K562 (cell line): ENCODE measurements around the gene TAAR9. TPM values are rescaled to one million over a fixed set of nuclear protein-coding genes. Genes with fewer than 3 reads are reported as not detected.
"Not testable (repeated sequence)": the region's sequence is repeated elsewhere in the genome, so short reads cannot be mapped to it uniquely, and the experiment has no call there.

Source experiments
- ATAC-seq: fragments of 200-7000 bp; cut with Tn5 transposase; 3 replicates; pipeline ENCODE4 v1.9.1; 2020; ENCODE audit warnings: moderate library complexity
- BruUV-seq: library from RNA; stranded (reverse); fragments of 400-500 nt; replicated peaks from 2 replicates; lab custom pipeline; 2021; lab: Mats Ljungman, UMichigan
- CTCF ChIA-PET: fragments of 300-600 bp; formaldehyde crosslinking; extraction: SDS; loops from one replicate; lab custom pipeline; 2021; ENCODE audit warnings: low intra/inter-chr PET ratio; lab: Yijun Ruan, JAX
- POLR2A ChIA-PET: fragments of 300-600, 350-650 bp; sonication (Branson Sonifier 250); formaldehyde crosslinking; extraction: SDS; loops from one replicate; lab custom pipeline; 2021; ENCODE audit warnings: antibody characterized with exemption, inconsistent platforms; lab: Yijun Ruan, JAX
- DNase-seq, 4 experiments: peaks; one replicate each; pipeline versions ENCODE4 v3.0.0 to v3.0.0-alpha.2; 2011 to 2018; ENCODE audit warnings: low spot score in 3 of 4, mixed read lengths in 3 of 4; ENCODE audit errors: extremely low read depth in 1 of 4
- FAIRE-seq: peaks from 2 replicates; lab custom pipeline; 2011; peaks lifted over from hg19 to GRCh38; lab: Jason Lieb, UNC
- H2AFZ ChIP-seq: 2 replicates; pipeline ENCODE4 v1.6.0; 2011; ENCODE audit warnings: low read depth, low read length, control low read depth, inconsistent platforms
- H3K27ac ChIP-seq: fragments of 200-600 bp; 3 replicates; pipeline ENCODE4 v1.8.0; 2011; ENCODE audit warnings: low read depth, mild to moderate bottlenecking, control low read depth, inconsistent platforms, low read length, moderate library complexity, mixed read lengths; ENCODE audit errors: extremely low read depth
- H3K27me3 ChIP-seq, 2 experiments: fragments of 300-600 bp in 1 of 2; 2 replicates in 1 of 2; 3 replicates in 1 of 2; pipeline versions ENCODE4 v1.6.0 to v1.8.0; 2011; ENCODE audit warnings: inconsistent platforms in 2 of 2, low read length in 2 of 2, mild to moderate bottlenecking in 1 of 2, mixed read lengths in 1 of 2, moderate library complexity in 1 of 2; ENCODE audit not compliant: control insufficient read depth in 2 of 2, insufficient read depth in 2 of 2
- H3K36me3 ChIP-seq: fragments of 300-600 bp; 3 replicates; pipeline ENCODE4 v1.8.0; 2011; ENCODE audit warnings: mild to moderate bottlenecking, low read length, inconsistent platforms; ENCODE audit not compliant: control insufficient read depth, insufficient read depth
- H3K4me1 ChIP-seq, 2 experiments: fragments of 200-600 bp in 1 of 2; replicated peaks in 1 of 2; 2 replicates in 1 of 2; 3 replicates in 1 of 2; pipeline versions ENCODE4 v1.5.1 to v1.8.0; 2011; ENCODE audit warnings: inconsistent platforms in 2 of 2, low read length in 2 of 2, mild to moderate bottlenecking in 1 of 2, mixed read lengths in 1 of 2, moderate library complexity in 1 of 2; ENCODE audit not compliant: control insufficient read depth in 2 of 2, insufficient read depth in 2 of 2
- H3K4me2 ChIP-seq: 2 replicates; pipeline ENCODE4 v1.6.1; 2011; ENCODE audit warnings: low read length, control low read depth, inconsistent platforms, mixed read lengths; ENCODE audit not compliant: insufficient read depth
- H3K4me3 ChIP-seq: fragments of 200-600 bp; sonication (generic), shearing (Covaris generic); 2 replicates; pipeline ENCODE4 v1.5.1; 2016; ENCODE audit warnings: control low read depth, inconsistent platforms
- H3K79me2 ChIP-seq: fragments of 200-600 bp; 3 replicates; pipeline ENCODE4 v1.8.0; 2011; ENCODE audit warnings: low read length, inconsistent platforms; ENCODE audit not compliant: control insufficient read depth, insufficient read depth
- H3K9ac ChIP-seq, 2 experiments: 2 replicates each; pipeline versions ENCODE4 v1.6.0 to v1.6.1; 2011; ENCODE audit warnings: low read depth in 2 of 2, low read length in 2 of 2, control low read depth in 1 of 2, inconsistent platforms in 1 of 2, mild to moderate bottlenecking in 1 of 2, mixed read lengths in 1 of 2; ENCODE audit not compliant: insufficient read depth in 1 of 2
- H3K9me1 ChIP-seq: one replicate; pipeline ENCODE4 v1.6.0; 2011; ENCODE audit warnings: inconsistent platforms, mild to moderate bottlenecking, low read length, moderate library complexity; ENCODE audit not compliant: control insufficient read depth, insufficient read depth
- H3K9me3 ChIP-seq: replicated peaks from 2 replicates; pipeline ENCODE4 v1.5.1; 2011; ENCODE audit warnings: low read depth, low read length, inconsistent platforms; ENCODE audit not compliant: control insufficient read depth, insufficient read depth
- H4K20me1 ChIP-seq: replicated peaks from 2 replicates; pipeline ENCODE4 v1.6.1; 2011; ENCODE audit warnings: low read length, inconsistent platforms, mixed read lengths; ENCODE audit not compliant: control insufficient read depth, insufficient read depth
- DDX20 ChIP-seq: fragments of 450-650 bp; IDR thresholded peaks from 2 replicates; pipeline ENCODE4 v1.6.1; 2016; ENCODE audit warnings: missing genetic modification characterization, low read depth, mild to moderate bottlenecking, missing compliant biosample characterization, moderate library complexity
- GTF2E2 ChIP-seq: fragments of 200-800 bp; sonication (Bioruptor generic); IDR thresholded peaks from 2 replicates; pipeline ENCODE4 v1.6.1; 2016; ENCODE audit warnings: missing genetic modification characterization, missing compliant biosample characterization
- HDAC3 ChIP-seq: fragments of 450-650 bp; IDR thresholded peaks from 2 replicates; pipeline ENCODE4 v1.6.1; 2018; ENCODE audit warnings: borderline replicate concordance, mild to moderate bottlenecking, moderate library complexity; ENCODE audit not compliant: partially characterized antibody
- HMG20B ChIP-seq: fragments of 250-450 bp; sonication (Bioruptor Pico); IDR thresholded peaks from 2 replicates; pipeline ENCODE4 v1.5.0; 2021; ENCODE audit warnings: mild to moderate bottlenecking
- KDM2B ChIP-seq: fragments of 250-450 bp; sonication (Bioruptor Pico); IDR thresholded peaks from 2 replicates; pipeline ENCODE4 v1.8.0; 2021; ENCODE audit warnings: mild to moderate bottlenecking, moderate library complexity
- MXI1 ChIP-seq: IDR thresholded peaks from 2 replicates; pipeline ENCODE4 v1.6.1; 2011; ENCODE audit warnings: low read depth, mild to moderate bottlenecking, improper control_type of control experiment, low read length
- POLR2G ChIP-seq: fragments of 200-400 bp; formaldehyde crosslinking; IDR thresholded peaks from 2 replicates; pipeline ENCODE4 v1.6.1; 2017; ENCODE audit warnings: low read depth, mild to moderate bottlenecking, antibody characterized with exemption, low read length, moderate library complexity
- RBM22 ChIP-seq: fragments of 200-400 bp; formaldehyde crosslinking; IDR thresholded peaks from 2 replicates; pipeline ENCODE4 v1.6.1; 2018; ENCODE audit warnings: low read length, low read depth; ENCODE audit not compliant: poor library complexity, severe bottlenecking
- RBM34 ChIP-seq: fragments of 200-400 bp; formaldehyde crosslinking; IDR thresholded peaks from 2 replicates; pipeline ENCODE4 v1.6.1; 2018; ENCODE audit warnings: low read length, borderline replicate concordance; ENCODE audit not compliant: insufficient read depth
- SMAD1 ChIP-seq: fragments of 150-350 bp; IDR thresholded peaks from 2 replicates; pipeline ENCODE4 v1.6.1; 2014; ENCODE audit warnings: low read length, low read depth; ENCODE audit not compliant: partially characterized antibody
- SMARCE1 ChIP-seq: fragments of 450-650 bp; IDR thresholded peaks from 2 replicates; pipeline ENCODE4 v1.7.1; 2016; ENCODE audit warnings: mild to moderate bottlenecking
- ZNF146 ChIP-seq: IDR thresholded peaks from one replicate; pipeline ENCODE4 v1.6.1; 2018; ENCODE audit warnings: missing compliant biosample characterization; ENCODE audit not compliant: unreplicated experiment
- WGBS: fragments of 100-300 bp; shearing (Covaris generic); methylation state at CpG from one replicate; pipeline ENCODE4 v1.1.6; 2016; ENCODE audit warnings: low coverage, mixed read lengths; ENCODE audit not compliant: insufficient coverage; ENCODE audit errors: missing lambda C conversion rate; 5-methylcytosine and 5-hydroxymethylcytosine counted together
- in situ Hi-C: fragments of 300-500 bp; cut with MboI; formaldehyde crosslinking; loops from 4 replicates; pipeline ENCODE4 v1.15.0; 2018; ENCODE audit warnings: inconsistent platforms, mixed read lengths
- intact Hi-C: fragments of 100-400 bp; cut with micrococcal nuclease; formaldehyde crosslinking; loops from 2 replicates; pipeline ENCODE4 v1.14.2; 2022
- polyA plus RNA-seq, 8 experiments: library from polyadenylated mRNA; depleted of rRNA in 4 of 8; stranded (reverse) in 5 of 8; unstranded in 3 of 8; fragments of >200 nt; fragmentation: Nextera tagmentation in 2 of 8; fragmentation: Illumina TruSeq in 1 of 8; extraction: Ambion mirVana in 2 of 8; extraction: Trizol in 1 of 8; gene quantifications; 2 replicates each; pipeline versions ENCODE4 v1.2.1 to v1.2.3, GENCODE V29; 2011 to 2014; ENCODE audit warnings: inconsistent platforms in 1 of 8, missing spikeins in 1 of 8
- total RNA-seq, 7 experiments: library from RNA; depleted of rRNA in 6 of 7; stranded (reverse); fragments of >200 nt in 6 of 7; fragmentation: Illumina TruSeq in 2 of 7; extraction: Trizol in 2 of 7; gene quantifications; 2 replicates each; pipeline versions ENCODE4 v1.2.1 to v1.2.3, GENCODE V29; 2011 to 2021; ENCODE audit warnings: low replicate concordance in 1 of 7
- TF ChIP-seq, protein P1 (sequence below): fragments of 250-450 bp; sonication (Bioruptor Pico); IDR thresholded peaks from 2 replicates; pipeline ENCODE4 v1.6.1; 2021; ENCODE audit warnings: mild to moderate bottlenecking
- TF ChIP-seq, protein P2 (sequence below): fragments of 450-650 bp; IDR thresholded peaks from 2 replicates; pipeline ENCODE4 v1.6.1; 2016; ENCODE audit warnings: missing biosample characterization, missing genetic modification characterization

TAAR9 gene
- total and polyA plus RNA-seq, 9 of the 15 experiments (the other 6 are each of a cell fraction or from before 2014, with no cell fraction given) = not detected

GRCh38 chr6:132560087-132560486 lies 22.0 kb downstream of the TAAR9 start:
- H3K4me1 ChIP-seq, H2AFZ ChIP-seq, H3K9me1 ChIP-seq, H3K27me3 ChIP-seq, BruUV-seq, intact Hi-C loops, H3K79me2 ChIP-seq, H3K27ac ChIP-seq, DNase-seq, CTCF ChIA-PET, in situ Hi-C loops, H3K9ac ChIP-seq, H3K4me2 ChIP-seq, H4K20me1 ChIP-seq, ATAC-seq, FAIRE-seq, H3K9me3 ChIP-seq, H3K4me3 ChIP-seq, H3K36me3 ChIP-seq: not testable (repeated sequence)
- 0% methylated on average over 3 of the region's 3 CpGs for WGBS
- TF ChIP-seq ZNF146 = peak; percentile 53
- POLR2A ChIA-PET = interaction anchor here (0.6 kb wide), 1 partner anchor 1788 kb away, joined by 3 read pairs; no protein-coding TSS in a partner anchor

DNA sequence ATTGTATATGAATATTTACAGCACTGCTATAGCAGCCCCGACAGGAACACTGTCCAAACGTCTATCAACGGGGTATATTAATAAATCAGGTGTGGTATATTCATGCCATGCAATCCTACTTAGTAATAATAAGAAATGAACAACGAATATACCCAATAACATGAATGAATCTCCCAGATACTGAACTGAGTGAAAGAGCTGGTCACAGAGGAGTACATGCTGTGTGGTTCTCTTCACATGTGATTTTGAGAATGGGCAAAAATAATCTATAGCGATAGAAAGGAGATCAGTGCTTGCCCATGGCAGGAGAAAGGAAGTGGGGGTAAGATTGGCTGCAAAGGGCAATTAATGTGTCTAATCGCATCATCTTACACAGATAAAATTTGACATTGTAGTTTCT lies 28.3 kb downstream of the TAAR9 start:
- Histone ChIP-seq H3K4me3 (no peak overlapping the region), H3K4me1 (no peaks in the 10 kb centered on the region), H3K9ac (no peak overlapping the region), H3K9me3 (no peaks in the 10 kb centered on the region), H3K9me1 (no peaks in the 10 kb centered on the region), H3K27ac (no peak overlapping the region), H2AFZ (no peak overlapping the region), H4K20me1 (no peaks in the 10 kb centered on the region), H3K27me3 (peaks cover 0 to 7% of the 10 kb centered on the region in 2 experiments; a peak in 2 of 5 replicates), H3K79me2 (no peaks in the 10 kb centered on the region), H3K36me3 (no peaks in the 10 kb centered on the region), H3K4me2 (no peak overlapping the region)
- BruUV-seq = no TSS peak
- 0% methylated on average over 6 of the region's 6 CpGs for WGBS
- ChIA-PET CTCF (no interaction called here), POLR2A (interaction anchor here (1.1 kb wide), 1 partner anchor 22 kb away, joined by 3 read pairs; no protein-coding TSS in a partner anchor)
- intact Hi-C loops (no loop called here), in situ Hi-C loops (no loop called here)
- TF ChIP-seq GTF2E2 (tag) (no peak), HDAC3 (no peak), DDX20 (no peak), KDM2B (CRISPR knock-in tag) (no peak), SMAD1 (no peak), SMARCE1 (no peak), RBM34 (no peak), RBM22 (no peak), MXI1 (no peak), POLR2G (no peak), HMG20B (no peak)
- TF ChIP-seq, protein P1, sequence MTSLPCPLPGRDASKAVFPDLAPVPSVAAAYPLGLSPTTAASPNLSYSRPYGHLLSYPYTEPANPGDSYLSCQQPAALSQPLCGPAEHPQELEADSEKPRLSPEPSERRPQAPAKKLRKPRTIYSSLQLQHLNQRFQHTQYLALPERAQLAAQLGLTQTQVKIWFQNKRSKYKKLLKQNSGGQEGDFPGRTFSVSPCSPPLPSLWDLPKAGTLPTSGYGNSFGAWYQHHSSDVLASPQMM (CRISPR knock-in tag) = no peak
- TF ChIP-seq, protein P2, sequence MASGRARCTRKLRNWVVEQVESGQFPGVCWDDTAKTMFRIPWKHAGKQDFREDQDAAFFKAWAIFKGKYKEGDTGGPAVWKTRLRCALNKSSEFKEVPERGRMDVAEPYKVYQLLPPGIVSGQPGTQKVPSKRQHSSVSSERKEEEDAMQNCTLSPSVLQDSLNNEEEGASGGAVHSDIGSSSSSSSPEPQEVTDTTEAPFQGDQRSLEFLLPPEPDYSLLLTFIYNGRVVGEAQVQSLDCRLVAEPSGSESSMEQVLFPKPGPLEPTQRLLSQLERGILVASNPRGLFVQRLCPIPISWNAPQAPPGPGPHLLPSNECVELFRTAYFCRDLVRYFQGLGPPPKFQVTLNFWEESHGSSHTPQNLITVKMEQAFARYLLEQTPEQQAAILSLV (tag) = no peak
- FAIRE-seq = no peak
- no peak for ATAC-seq
- DNase-seq = no peak
